ENCODE results near the gene ADAMTS15. TPM values are rescaled to one million over a fixed set of nuclear protein-coding genes. Genes with fewer than 3 reads are reported as not detected.

Gene ADAMTS15
- total and polyA plus RNA-seq, 7 donors = 0.46 to 8.9 (median 2.4) TPM

- Histone ChIP-seq H3K36me3 (no peaks in the 10 kb centered on the region), H3K27ac (peak overlapping the region; percentile 71 to 81 (median 76)), H3K4me1 (peaks cover 2 to 35% (median 25%) of the 10 kb centered on the region in 4 donors), H3K27me3 (no peaks in the 10 kb centered on the region), H3K9me3 (no peaks in the 10 kb centered on the region), H3K4me3 (no peak overlapping the region)
- DNase-seq = peak; percentile 77
- TF ChIP-seq POLR2A (IDR thresholded peaks at IDR 0.05) = no peak
- peak in 1 of 4 donors; percentile 51 for TF ChIP-seq POLR2AphosphoS5 (IDR thresholded peaks at IDR 0.05)
- intact Hi-C loops (cut with DNase I) = loop anchor here (5.0 kb wide), 5 partner anchors 79 to 374 kb away; no protein-coding TSS in a partner anchor
- WGBS, 2 donors = 87 to 88% methylated on average over 10 of the region's 10 CpGs
Observed at GRCh38 chr11:130523609-130524008, 75.2 kb downstream of the ADAMTS15 start.

- no peaks in the 10 kb centered on the region for H3K9me3 ChIP-seq
- no peaks in the 10 kb centered on the region for H3K36me3 ChIP-seq
- no peaks in the 10 kb centered on the region for H3K27me3 ChIP-seq
- TF ChIP-seq POLR2AphosphoS5 (IDR thresholded peaks at IDR 0.05) (no peak), CTCF (IDR thresholded peaks at IDR 0.05) (no peak), POLR2A (IDR thresholded peaks at IDR 0.05) (no peak), EP300 (IDR thresholded peaks at IDR 0.05) (no peak)
- H3K4me3 ChIP-seq = no peak overlapping the region
- H3K4me1 ChIP-seq = peaks cover 2 to 41% (median 25%) of the 10 kb centered on the region in 4 donors
- intact Hi-C loops (cut with DNase I) = loop anchor here (5.0 kb wide), 5 partner anchors 78 to 373 kb away; no protein-coding TSS in a partner anchor
- no peak for DNase-seq
- peak overlapping the region in 3 of 4 donors; percentile 71 to 81 (median 76) for H3K27ac ChIP-seq
- WGBS, 2 donors = 93% methylated on average over 8 of the region's 8 CpGs
Observed at GRCh38 chr11:130524132-130524790, 75.8 kb downstream of the ADAMTS15 start.

- TF ChIP-seq EP300 (IDR thresholded peaks at IDR 0.05) (no peak), POLR2AphosphoS5 (IDR thresholded peaks at IDR 0.05) (no peak), CTCF (IDR thresholded peaks at IDR 0.05) (no peak), POLR2A (IDR thresholded peaks at IDR 0.05) (no peak)
- no peaks in the 10 kb centered on the region for H3K36me3 ChIP-seq
- H3K4me3 ChIP-seq = no peak overlapping the region
- WGBS, 2 donors = 88 to 89% methylated on average over 6 of the region's 6 CpGs
- peaks cover 2 to 46% (median 25%) of the 10 kb centered on the region in 4 donors for H3K4me1 ChIP-seq
- H3K27me3 ChIP-seq = no peaks in the 10 kb centered on the region
- no peaks in the 10 kb centered on the region for H3K9me3 ChIP-seq
- intact Hi-C loops (cut with DNase I) = no loop called here
- H3K27ac ChIP-seq = no peak overlapping the region
- DNase-seq = no peak
Observed at GRCh38 chr11:130525307-130525706, 76.9 kb downstream of the ADAMTS15 start.

Other genes starting within 250 kb of the ADAMTS15 start
- 100 to 1,000 TPM in 2 of 4 donors, 10 to 100 TPM in 2; 73.0 to 162 (median 117) TPM for gene ZBTB44, start 133.7 kb upstream of the ADAMTS15 start, total RNA-seq
- gene ZBTB44, start 133.7 kb upstream of the ADAMTS15 start, polyA plus RNA-seq = 10 to 100 TPM in 2 of 3 donors, 1 to 10 TPM in 1; 9.2 to 12.1 (median 10.8) TPM
- 10 to 100 TPM in 1 of 4 donors, 1 to 10 TPM in 3; 3.5 to 11.9 (median 6.7) TPM for gene ADAMTS8, start 20.0 kb upstream of the ADAMTS15 start, total RNA-seq
- 1 to 10 TPM in 1 of 3 donors, under 1 TPM in 1, not detected in 1; under 0.01 to 3.3 TPM for gene ADAMTS8, start 20.0 kb upstream of the ADAMTS15 start, polyA plus RNA-seq

All from sigmoid colon (tissue), 7 donors.